PFSK-1 (cell line): ENCODE data around the gene RASAL2.

Experiments used
- FOXP2 ChIP-seq: optimal IDR thresholded peaks from 2 replicates; pipeline ENCODE3; 2011; ENCODE audit warnings: borderline replicate concordance, control low read depth, inconsistent platforms; ENCODE audit not compliant: insufficient read depth; ENCODE audit errors: extremely low read length, extremely low read depth
- POLR2AphosphoS5 ChIP-seq: IDR thresholded peaks from 2 replicates; pipeline ENCODE4 v1.6.1; 2012; ENCODE audit warnings: low read depth, mild to moderate bottlenecking, control low read depth, low read length, moderate library complexity
- REST ChIP-seq, 2 experiments: IDR thresholded peaks; 2 replicates each; pipeline versions ENCODE4 v1.6.1 to v1.8.0; 2011 to 2012; ENCODE audit warnings: low read depth in 2 of 2, low read length in 2 of 2, control low read depth in 1 of 2, inconsistent platforms in 1 of 2, mild to moderate bottlenecking in 1 of 2, moderate library complexity in 1 of 2; ENCODE audit not compliant: insufficient read depth in 1 of 2
- SIN3A ChIP-seq: IDR thresholded peaks from 2 replicates; pipeline ENCODE4 v1.6.1; 2012; ENCODE audit warnings: mild to moderate bottlenecking, low read length, moderate library complexity, borderline replicate concordance; ENCODE audit not compliant: insufficient read depth
- TAF1 ChIP-seq: IDR thresholded peaks from 2 replicates; pipeline ENCODE4 v1.6.1; 2012; ENCODE audit warnings: low read length, control low read depth, borderline replicate concordance; ENCODE audit not compliant: insufficient read depth

RASAL2 gene

DNA sequence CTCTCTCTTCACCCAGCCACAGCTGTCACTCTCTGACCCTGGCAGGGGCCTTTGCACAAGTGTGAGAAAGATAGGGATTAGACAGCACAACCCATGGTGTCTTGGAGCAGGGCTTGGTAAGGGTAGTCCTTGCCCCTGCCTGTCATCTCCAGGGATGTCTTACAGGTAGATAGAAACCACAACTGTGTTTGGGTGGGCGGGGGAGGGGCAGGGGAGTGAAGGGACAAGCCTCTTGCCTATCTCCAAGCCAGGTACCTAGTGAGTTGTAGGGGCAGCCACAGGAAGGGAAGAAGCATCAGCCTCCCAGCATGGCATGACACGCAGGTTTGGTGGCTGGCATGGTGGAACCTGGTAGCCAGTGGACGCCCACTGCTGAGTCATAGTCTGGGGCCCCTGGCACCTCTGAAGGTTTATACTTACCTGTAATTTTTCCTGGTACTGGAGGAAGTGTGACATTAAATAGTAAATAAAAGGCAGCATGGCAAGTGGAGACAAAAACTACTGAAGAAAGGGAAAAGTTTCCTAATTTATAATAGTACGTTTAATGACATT is 305.3 kb downstream of the RASAL2 start:
- TF ChIP-seq TAF1 (no peak), REST (IDR thresholded peaks at IDR 0.05; ENCODE audit: insufficient read depth in 1 of 2, low read depth in 2 of 2, low read length in 2 of 2) (no peak), SIN3A (no peak), POLR2AphosphoS5 (no peak), FOXP2 (no peak)

DNA sequence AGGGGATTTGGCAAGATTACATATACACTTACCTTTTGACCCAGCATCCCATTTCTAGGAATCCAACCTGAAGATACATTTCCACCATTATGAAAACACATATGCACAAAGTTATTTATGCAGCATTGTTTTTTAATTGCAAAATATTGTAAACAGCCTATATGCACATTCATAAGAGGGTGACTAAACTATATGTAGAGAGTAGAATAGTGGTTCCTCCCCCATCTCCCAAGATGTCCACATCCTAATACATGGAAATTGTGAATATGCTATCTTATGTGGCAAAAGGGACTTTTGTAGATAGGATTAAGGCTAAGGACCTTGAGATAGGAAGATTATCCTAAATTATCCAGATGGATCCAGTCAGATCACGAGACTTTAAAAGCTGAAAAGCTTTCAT is 311.2 kb downstream of the RASAL2 start:
- TF ChIP-seq FOXP2 (no peak), REST (IDR thresholded peaks at IDR 0.05; ENCODE audit: insufficient read depth in 1 of 2, low read depth in 2 of 2, low read length in 2 of 2) (no peak), POLR2AphosphoS5 (no peak), SIN3A (no peak), TAF1 (no peak)

- TF ChIP-seq REST (IDR thresholded peaks at IDR 0.05; ENCODE audit: insufficient read depth in 1 of 2, low read depth in 2 of 2, low read length in 2 of 2) (no peak), TAF1 (no peak), FOXP2 (no peak), SIN3A (no peak), POLR2AphosphoS5 (no peak)
Measured at GRCh38 chr1:178407215-178407614, 313.3 kb downstream of the RASAL2 start.

- no peak for TF ChIP-seq FOXP2
- TF ChIP-seq REST (IDR thresholded peaks at IDR 0.05; ENCODE audit: insufficient read depth in 1 of 2, low read depth in 2 of 2, low read length in 2 of 2): no peak
- no peak for TF ChIP-seq TAF1
- no peak for TF ChIP-seq POLR2AphosphoS5
- no peak for TF ChIP-seq SIN3A
Measured at GRCh38 chr1:178407655-178408054, 313.8 kb downstream of the RASAL2 start.

DNA sequence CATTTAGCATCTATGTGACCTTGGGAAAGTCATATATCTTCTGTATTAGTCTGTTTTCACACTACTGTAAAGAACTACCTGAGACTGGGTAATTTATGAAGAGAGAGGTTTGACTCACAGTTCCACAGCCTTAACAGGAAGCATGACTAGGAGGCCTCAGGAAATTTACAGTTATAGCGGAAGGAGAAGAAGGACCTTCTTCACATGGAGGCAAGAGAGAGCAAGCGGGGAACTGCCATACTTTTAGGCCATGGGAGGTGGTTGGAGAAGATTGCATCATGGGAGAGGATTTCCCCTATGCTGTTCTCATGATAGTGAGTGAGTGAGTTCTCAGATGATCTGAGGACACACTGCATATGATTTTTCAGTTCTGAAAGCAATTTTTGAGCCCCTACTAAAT is 315.0 kb downstream of the RASAL2 start:
- TF ChIP-seq REST (IDR thresholded peaks at IDR 0.05; ENCODE audit: insufficient read depth in 1 of 2, low read depth in 2 of 2, low read length in 2 of 2) (no peak), TAF1 (no peak), FOXP2 (no peak), SIN3A (no peak), POLR2AphosphoS5 (no peak)
